ENCODE measurements around the gene SPEG.

Gene SPEG

DNA sequence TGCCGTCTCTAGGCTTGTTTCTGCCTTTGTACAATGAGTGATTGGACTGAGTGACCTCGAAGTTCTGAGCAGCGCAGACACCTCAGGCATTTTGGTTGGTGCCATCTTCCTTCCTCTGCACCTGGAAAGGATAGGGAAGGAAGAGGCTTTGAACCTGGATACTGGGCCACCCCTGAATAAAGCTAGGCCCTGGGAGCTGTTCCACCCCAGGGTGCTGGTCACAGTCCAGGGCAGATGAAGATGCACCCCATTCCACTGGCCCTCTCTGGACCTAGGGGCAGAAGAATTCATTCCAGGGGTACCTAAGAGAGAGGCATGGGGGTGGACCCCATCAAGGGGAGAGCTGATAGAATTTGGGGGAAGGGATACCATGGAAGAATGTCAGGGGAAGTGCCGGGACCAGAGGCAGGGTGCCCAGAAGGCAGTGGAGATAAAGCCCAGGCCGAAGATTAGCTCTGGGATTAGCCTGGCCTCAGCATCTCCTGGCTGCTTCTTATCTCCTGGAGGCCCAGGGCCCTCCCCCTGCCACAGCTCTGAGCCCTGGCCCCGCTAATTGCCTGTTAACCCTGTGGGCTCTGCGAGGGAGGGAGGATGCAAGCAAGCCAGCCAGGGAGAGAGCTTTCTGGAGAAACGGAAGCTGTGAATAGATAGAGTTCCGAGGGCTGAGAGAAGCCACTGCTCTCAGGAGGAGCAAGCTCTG lies 91.0 kb downstream of the SPEG start:
- H3K9me3 Mint-ChIP-seq: no peaks in the 10 kb centered on the region
- H3K27me3 Mint-ChIP-seq (ENCODE audit: low read depth): peaks cover 87% of the 10 kb centered on the region
- H3K27ac Mint-ChIP-seq: no peak overlapping the region
- no peaks in the 10 kb centered on the region for H3K36me3 Mint-ChIP-seq (ENCODE audit: low read depth)
- H3K4me3 Mint-ChIP-seq: no peak overlapping the region
- H3K4me1 Mint-ChIP-seq (ENCODE audit: low read depth): no peaks in the 10 kb centered on the region

GRCh38 chr2:219526320-219527075 lies 91.9 kb downstream of the SPEG start:
- Mint-ChIP-seq H3K4me1 (ENCODE audit: low read depth) (no peaks in the 10 kb centered on the region), H3K4me3 (no peak overlapping the region), H3K27ac (no peak overlapping the region), H3K9me3 (no peaks in the 10 kb centered on the region), H3K36me3 (ENCODE audit: low read depth) (no peaks in the 10 kb centered on the region), H3K27me3 (ENCODE audit: low read depth) (peaks cover 87% of the 10 kb centered on the region)

GRCh38 chr2:219527076-219527394 lies 92.4 kb downstream of the SPEG start:
- no peaks in the 10 kb centered on the region for H3K4me1 Mint-ChIP-seq (ENCODE audit: low read depth)
- H3K4me3 Mint-ChIP-seq: no peak overlapping the region
- peaks cover 82% of the 10 kb centered on the region for H3K27me3 Mint-ChIP-seq (ENCODE audit: low read depth)
- H3K36me3 Mint-ChIP-seq (ENCODE audit: low read depth): no peaks in the 10 kb centered on the region
- no peaks in the 10 kb centered on the region for H3K9me3 Mint-ChIP-seq
- H3K27ac Mint-ChIP-seq: no peak overlapping the region

GRCh38 chr2:219527472-219527871 lies 92.8 kb downstream of the SPEG start:
- Mint-ChIP-seq H3K27ac (no peak overlapping the region), H3K9me3 (no peaks in the 10 kb centered on the region), H3K27me3 (ENCODE audit: low read depth) (peaks cover 80% of the 10 kb centered on the region), H3K36me3 (ENCODE audit: low read depth) (no peaks in the 10 kb centered on the region), H3K4me1 (ENCODE audit: low read depth) (no peaks in the 10 kb centered on the region), H3K4me3 (no peak overlapping the region)

- no peak overlapping the region for H3K4me3 Mint-ChIP-seq
- no peak overlapping the region for H3K27ac Mint-ChIP-seq
- H3K36me3 Mint-ChIP-seq (ENCODE audit: low read depth): no peaks in the 10 kb centered on the region
- no peaks in the 10 kb centered on the region for H3K9me3 Mint-ChIP-seq
- H3K4me1 Mint-ChIP-seq (ENCODE audit: low read depth): no peaks in the 10 kb centered on the region
- H3K27me3 Mint-ChIP-seq (ENCODE audit: low read depth): peaks cover 58% of the 10 kb centered on the region
Observed at GRCh38 chr2:219530048-219530963, 95.7 kb downstream of the SPEG start.

GRCh38 chr2:219531639-219532377 lies 97.2 kb downstream of the SPEG start:
- Mint-ChIP-seq H3K4me3 (no peak overlapping the region), H3K36me3 (ENCODE audit: low read depth) (no peaks in the 10 kb centered on the region), H3K27ac (no peak overlapping the region), H3K4me1 (ENCODE audit: low read depth) (no peaks in the 10 kb centered on the region), H3K9me3 (no peaks in the 10 kb centered on the region), H3K27me3 (ENCODE audit: low read depth) (peaks cover 45% of the 10 kb centered on the region)

- H3K4me1 Mint-ChIP-seq (ENCODE audit: low read depth): no peaks in the 10 kb centered on the region
- H3K27me3 Mint-ChIP-seq (ENCODE audit: low read depth): peaks cover 41% of the 10 kb centered on the region
- no peak overlapping the region for H3K4me3 Mint-ChIP-seq
- no peak overlapping the region for H3K27ac Mint-ChIP-seq
- H3K36me3 Mint-ChIP-seq (ENCODE audit: low read depth): no peaks in the 10 kb centered on the region
- H3K9me3 Mint-ChIP-seq: no peaks in the 10 kb centered on the region
Observed at GRCh38 chr2:219532378-219532649, 97.7 kb downstream of the SPEG start.

GRCh38 chr2:219533930-219534661 lies 99.5 kb downstream of the SPEG start:
- peaks cover 24% of the 10 kb centered on the region for H3K27me3 Mint-ChIP-seq (ENCODE audit: low read depth)
- no peaks in the 10 kb centered on the region for H3K9me3 Mint-ChIP-seq
- peaks cover 2% of the 10 kb centered on the region for H3K36me3 Mint-ChIP-seq (ENCODE audit: low read depth)
- H3K4me3 Mint-ChIP-seq: no peak overlapping the region
- no peak overlapping the region for H3K27ac Mint-ChIP-seq
- H3K4me1 Mint-ChIP-seq (ENCODE audit: low read depth): no peaks in the 10 kb centered on the region

GRCh38 chr2:219536425-219536824 lies 101.8 kb downstream of the SPEG start:
- peaks cover 10% of the 10 kb centered on the region for H3K36me3 Mint-ChIP-seq (ENCODE audit: low read depth)
- peaks cover under 1% of the 10 kb centered on the region for H3K27me3 Mint-ChIP-seq (ENCODE audit: low read depth)
- H3K27ac Mint-ChIP-seq: no peak overlapping the region
- no peak overlapping the region for H3K4me3 Mint-ChIP-seq
- H3K9me3 Mint-ChIP-seq: no peaks in the 10 kb centered on the region
- H3K4me1 Mint-ChIP-seq (ENCODE audit: low read depth): no peaks in the 10 kb centered on the region

DNA sequence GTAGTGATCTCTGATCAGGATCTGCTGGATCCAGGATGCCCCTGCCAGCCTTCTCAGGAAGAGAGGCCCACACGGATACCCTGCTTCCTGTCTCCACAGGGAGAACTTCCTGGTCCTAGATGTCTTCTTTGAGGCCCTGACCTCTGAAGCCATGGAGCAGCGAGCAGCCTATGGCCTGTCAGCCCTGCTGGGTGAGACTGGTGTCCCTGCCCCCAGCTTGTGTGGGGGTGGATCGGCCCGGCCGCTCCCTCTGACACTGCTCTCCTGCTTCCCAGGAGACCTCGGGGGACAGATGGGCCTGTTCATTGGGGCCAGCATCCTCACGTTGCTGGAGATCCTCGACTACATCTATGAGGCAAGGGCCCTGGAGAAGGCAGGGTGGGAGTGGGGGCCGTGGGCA lies 102.3 kb downstream of the SPEG start:
- Mint-ChIP-seq H3K9me3 (no peaks in the 10 kb centered on the region), H3K4me3 (no peak overlapping the region), H3K27me3 (ENCODE audit: low read depth) (no peaks in the 10 kb centered on the region), H3K4me1 (ENCODE audit: low read depth) (no peaks in the 10 kb centered on the region), H3K36me3 (ENCODE audit: low read depth) (peaks cover 10% of the 10 kb centered on the region), H3K27ac (no peak overlapping the region)

- Mint-ChIP-seq H3K9me3 (no peaks in the 10 kb centered on the region), H3K36me3 (ENCODE audit: low read depth) (peaks cover 10% of the 10 kb centered on the region), H3K27ac (no peak overlapping the region), H3K4me3 (no peak overlapping the region), H3K4me1 (ENCODE audit: low read depth) (peaks cover 8% of the 10 kb centered on the region), H3K27me3 (ENCODE audit: low read depth) (no peaks in the 10 kb centered on the region)
Observed at GRCh38 chr2:219537657-219538488, 103.2 kb downstream of the SPEG start.

DNA sequence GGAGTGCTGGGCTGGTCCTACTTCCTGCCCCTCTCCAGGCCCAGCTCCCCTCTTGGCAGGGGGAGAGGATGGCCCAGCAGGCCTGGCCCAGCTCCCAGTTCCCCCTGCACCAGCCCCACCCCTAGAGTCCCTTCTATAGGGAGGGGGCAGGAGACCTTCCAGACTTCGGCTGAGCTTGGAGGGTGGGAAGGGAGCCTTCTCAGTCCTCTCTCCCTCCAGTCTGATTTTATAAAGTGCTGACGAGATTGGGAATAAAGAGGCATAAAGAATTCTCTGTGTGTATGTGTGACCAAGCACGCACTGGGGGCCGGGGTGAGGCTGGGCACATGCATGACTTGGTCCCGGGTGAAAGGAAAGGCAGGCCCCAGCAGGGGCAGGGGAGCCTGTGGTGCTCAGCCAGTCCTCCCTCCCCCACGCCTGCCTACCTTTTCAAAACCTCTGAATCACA lies 103.9 kb downstream of the SPEG start:
- H3K36me3 Mint-ChIP-seq (ENCODE audit: low read depth): peaks cover 10% of the 10 kb centered on the region
- peaks cover 9% of the 10 kb centered on the region for H3K4me1 Mint-ChIP-seq (ENCODE audit: low read depth)
- H3K27me3 Mint-ChIP-seq (ENCODE audit: low read depth): no peaks in the 10 kb centered on the region
- H3K4me3 Mint-ChIP-seq: no peak overlapping the region
- H3K9me3 Mint-ChIP-seq: no peaks in the 10 kb centered on the region
- no peak overlapping the region for H3K27ac Mint-ChIP-seq

Measured in T-helper 1 cell treated with Interleukin-12 subunit alpha and Interleukin-12 subunit beta and Interleukin-4 antibody, amounts not matched to agents 30 μg/mL and 1 μg/mL, for 36 hours (primary cell).